ENCODE data around the gene WNT10A. TPM values are rescaled to one million over a fixed set of nuclear protein-coding genes. Genes with fewer than 3 reads are reported as not detected.

The WNT10A gene
- total RNA-seq, 1 experiment from 2014 or later, result 1.5 TPM

DNA sequence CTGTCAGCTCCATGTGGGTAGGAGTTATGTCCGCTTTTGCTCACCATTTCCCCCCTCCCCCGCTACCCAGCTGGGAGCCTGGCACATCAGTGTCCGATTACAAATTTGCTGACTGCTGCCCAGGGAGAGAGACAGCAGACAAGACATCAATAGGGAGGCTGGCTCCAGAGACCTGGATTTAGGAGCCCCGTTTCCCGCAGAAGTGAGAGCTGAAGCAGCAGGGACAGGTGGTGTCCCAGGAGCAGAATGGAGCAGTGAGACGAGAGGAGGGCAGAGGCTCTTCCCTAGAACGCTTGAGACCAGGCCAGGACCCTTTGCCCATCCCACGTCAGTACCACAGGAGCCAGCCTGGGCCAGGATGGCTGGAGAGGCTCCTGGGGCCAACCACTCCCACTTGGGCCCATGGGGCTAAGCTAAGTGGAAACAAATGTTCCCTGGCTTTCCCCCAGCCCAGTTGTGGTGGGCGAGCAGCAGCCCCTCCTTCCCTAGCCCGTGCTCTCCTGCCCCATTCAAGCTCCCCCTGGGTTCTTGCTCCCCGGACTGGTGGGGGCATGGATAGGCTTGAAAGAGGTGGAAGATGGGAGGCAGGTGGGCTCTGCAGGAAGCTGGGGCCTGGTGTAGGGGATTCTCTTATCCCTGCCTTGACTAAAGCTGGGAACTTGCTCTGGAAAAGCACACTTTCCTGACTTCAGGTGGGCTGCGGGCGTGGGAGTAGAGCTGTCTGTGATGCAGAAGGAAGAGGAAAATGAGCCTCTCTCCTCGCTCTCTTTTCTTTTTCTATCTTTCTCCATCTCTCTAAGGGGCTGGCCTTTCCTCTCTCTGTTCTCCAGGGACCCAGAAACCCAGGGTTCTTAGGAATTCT, 25.1 kb upstream of the WNT10A start:
- POLR2A ChIA-PET, result no interaction called here
- RAD21 ChIA-PET (ENCODE audit: low non-redundant PET in 1 of 2, low total read pairs in 2 of 2, uncharacterized antibody in 2 of 2, unreplicated experiment in 2 of 2), result no interaction called here
- H3K27me3 ChIP-seq (ENCODE audit: insufficient read depth, low read length), result peaks cover 13% of the 10 kb centered on the region; the same call in 1 of the 2 replicates

More for the DNA sequence above, 25.1 kb upstream of the WNT10A start:
- no peak for DNase-seq (ENCODE audit: low read depth, low spot score)
- H3K27ac ChIP-seq (ENCODE audit: low read depth, low read length), result no peak overlapping the region
- no TSS peak for BruUV-seq (replicated peaks)
- H3K79me2 ChIP-seq (ENCODE audit: insufficient read depth, low read length), result no peaks in the 10 kb centered on the region
- H3K9ac ChIP-seq (ENCODE audit: low read length), result no peak overlapping the region
- no peaks in the 10 kb centered on the region for H3K36me3 ChIP-seq (ENCODE audit: control insufficient read depth in 1 of 2, insufficient read depth in 2 of 2, low read length in 2 of 2)
- TF ChIP-seq, protein P1, sequence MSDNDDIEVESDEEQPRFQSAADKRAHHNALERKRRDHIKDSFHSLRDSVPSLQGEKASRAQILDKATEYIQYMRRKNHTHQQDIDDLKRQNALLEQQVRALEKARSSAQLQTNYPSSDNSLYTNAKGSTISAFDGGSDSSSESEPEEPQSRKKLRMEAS (IDR thresholded peaks at IDR 0.05), result no peak
- TF ChIP-seq ELF1 (IDR thresholded peaks at IDR 0.05; ENCODE audit: borderline replicate concordance, low read depth), result no peak
- TF ChIP-seq CEBPB (IDR thresholded peaks at IDR 0.05; ENCODE audit: low read depth), result no peak
- no peak for TF ChIP-seq EZH2 (IDR thresholded peaks at IDR 0.05)
- TF ChIP-seq, protein P2, sequence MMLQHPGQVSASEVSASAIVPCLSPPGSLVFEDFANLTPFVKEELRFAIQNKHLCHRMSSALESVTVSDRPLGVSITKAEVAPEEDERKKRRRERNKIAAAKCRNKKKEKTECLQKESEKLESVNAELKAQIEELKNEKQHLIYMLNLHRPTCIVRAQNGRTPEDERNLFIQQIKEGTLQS (IDR thresholded peaks at IDR 0.05), result no peak
- no peak for TF ChIP-seq TCF7L2 (IDR thresholded peaks at IDR 0.05; ENCODE audit: borderline replicate concordance, extremely low read depth, insufficient read depth, insufficient read length)
- TF ChIP-seq, protein P3, sequence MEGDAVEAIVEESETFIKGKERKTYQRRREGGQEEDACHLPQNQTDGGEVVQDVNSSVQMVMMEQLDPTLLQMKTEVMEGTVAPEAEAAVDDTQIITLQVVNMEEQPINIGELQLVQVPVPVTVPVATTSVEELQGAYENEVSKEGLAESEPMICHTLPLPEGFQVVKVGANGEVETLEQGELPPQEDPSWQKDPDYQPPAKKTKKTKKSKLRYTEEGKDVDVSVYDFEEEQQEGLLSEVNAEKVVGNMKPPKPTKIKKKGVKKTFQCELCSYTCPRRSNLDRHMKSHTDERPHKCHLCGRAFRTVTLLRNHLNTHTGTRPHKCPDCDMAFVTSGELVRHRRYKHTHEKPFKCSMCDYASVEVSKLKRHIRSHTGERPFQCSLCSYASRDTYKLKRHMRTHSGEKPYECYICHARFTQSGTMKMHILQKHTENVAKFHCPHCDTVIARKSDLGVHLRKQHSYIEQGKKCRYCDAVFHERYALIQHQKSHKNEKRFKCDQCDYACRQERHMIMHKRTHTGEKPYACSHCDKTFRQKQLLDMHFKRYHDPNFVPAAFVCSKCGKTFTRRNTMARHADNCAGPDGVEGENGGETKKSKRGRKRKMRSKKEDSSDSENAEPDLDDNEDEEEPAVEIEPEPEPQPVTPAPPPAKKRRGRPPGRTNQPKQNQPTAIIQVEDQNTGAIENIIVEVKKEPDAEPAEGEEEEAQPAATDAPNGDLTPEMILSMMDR (IDR thresholded peaks at IDR 0.05 in 2 of 3, conservative IDR thresholded peaks at IDR 0.05 in 1 of 3; ENCODE audit: borderline replicate concordance in 1 of 3, insufficient read depth in 1 of 3, low read depth in 2 of 3, low read length in 2 of 3), result no peak
- no peak for TF ChIP-seq JUND (IDR thresholded peaks at IDR 0.05)
- TF ChIP-seq POLR2AphosphoS5 (IDR thresholded peaks at IDR 0.05; ENCODE audit: low read depth, low read length), result no peak
- no peak for TF ChIP-seq EZH2phosphoT487 (IDR thresholded peaks at IDR 0.05; ENCODE audit: borderline replicate concordance)
- no peak for TF ChIP-seq EGR1 (IDR thresholded peaks at IDR 0.05; ENCODE audit: low read depth)
- no peak for TF ChIP-seq POLR2A (IDR thresholded peaks at IDR 0.05; ENCODE audit: borderline replicate concordance, extremely low read depth, insufficient read depth, insufficient read length)
- no peak for TF ChIP-seq CBX3 (IDR thresholded peaks at IDR 0.05; ENCODE audit: low read depth)
- TF ChIP-seq RAD21 (IDR thresholded peaks at IDR 0.05; ENCODE audit: low read depth), result no peak
- TF ChIP-seq, protein P4, sequence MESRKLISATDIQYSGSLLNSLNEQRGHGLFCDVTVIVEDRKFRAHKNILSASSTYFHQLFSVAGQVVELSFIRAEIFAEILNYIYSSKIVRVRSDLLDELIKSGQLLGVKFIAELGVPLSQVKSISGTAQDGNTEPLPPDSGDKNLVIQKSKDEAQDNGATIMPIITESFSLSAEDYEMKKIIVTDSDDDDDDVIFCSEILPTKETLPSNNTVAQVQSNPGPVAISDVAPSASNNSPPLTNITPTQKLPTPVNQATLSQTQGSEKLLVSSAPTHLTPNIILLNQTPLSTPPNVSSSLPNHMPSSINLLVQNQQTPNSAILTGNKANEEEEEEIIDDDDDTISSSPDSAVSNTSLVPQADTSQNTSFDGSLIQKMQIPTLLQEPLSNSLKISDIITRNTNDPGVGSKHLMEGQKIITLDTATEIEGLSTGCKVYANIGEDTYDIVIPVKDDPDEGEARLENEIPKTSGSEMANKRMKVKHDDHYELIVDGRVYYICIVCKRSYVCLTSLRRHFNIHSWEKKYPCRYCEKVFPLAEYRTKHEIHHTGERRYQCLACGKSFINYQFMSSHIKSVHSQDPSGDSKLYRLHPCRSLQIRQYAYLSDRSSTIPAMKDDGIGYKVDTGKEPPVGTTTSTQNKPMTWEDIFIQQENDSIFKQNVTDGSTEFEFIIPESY (IDR thresholded peaks at IDR 0.05; ENCODE audit: extremely low read depth, insufficient replicate concordance, low read length), result no peak
- TF ChIP-seq ZFX (IDR thresholded peaks at IDR 0.05), result no peak
- TF ChIP-seq, protein P5, sequence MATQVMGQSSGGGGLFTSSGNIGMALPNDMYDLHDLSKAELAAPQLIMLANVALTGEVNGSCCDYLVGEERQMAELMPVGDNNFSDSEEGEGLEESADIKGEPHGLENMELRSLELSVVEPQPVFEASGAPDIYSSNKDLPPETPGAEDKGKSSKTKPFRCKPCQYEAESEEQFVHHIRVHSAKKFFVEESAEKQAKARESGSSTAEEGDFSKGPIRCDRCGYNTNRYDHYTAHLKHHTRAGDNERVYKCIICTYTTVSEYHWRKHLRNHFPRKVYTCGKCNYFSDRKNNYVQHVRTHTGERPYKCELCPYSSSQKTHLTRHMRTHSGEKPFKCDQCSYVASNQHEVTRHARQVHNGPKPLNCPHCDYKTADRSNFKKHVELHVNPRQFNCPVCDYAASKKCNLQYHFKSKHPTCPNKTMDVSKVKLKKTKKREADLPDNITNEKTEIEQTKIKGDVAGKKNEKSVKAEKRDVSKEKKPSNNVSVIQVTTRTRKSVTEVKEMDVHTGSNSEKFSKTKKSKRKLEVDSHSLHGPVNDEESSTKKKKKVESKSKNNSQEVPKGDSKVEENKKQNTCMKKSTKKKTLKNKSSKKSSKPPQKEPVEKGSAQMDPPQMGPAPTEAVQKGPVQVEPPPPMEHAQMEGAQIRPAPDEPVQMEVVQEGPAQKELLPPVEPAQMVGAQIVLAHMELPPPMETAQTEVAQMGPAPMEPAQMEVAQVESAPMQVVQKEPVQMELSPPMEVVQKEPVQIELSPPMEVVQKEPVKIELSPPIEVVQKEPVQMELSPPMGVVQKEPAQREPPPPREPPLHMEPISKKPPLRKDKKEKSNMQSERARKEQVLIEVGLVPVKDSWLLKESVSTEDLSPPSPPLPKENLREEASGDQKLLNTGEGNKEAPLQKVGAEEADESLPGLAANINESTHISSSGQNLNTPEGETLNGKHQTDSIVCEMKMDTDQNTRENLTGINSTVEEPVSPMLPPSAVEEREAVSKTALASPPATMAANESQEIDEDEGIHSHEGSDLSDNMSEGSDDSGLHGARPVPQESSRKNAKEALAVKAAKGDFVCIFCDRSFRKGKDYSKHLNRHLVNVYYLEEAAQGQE (IDR thresholded peaks at IDR 0.05; ENCODE audit: low read depth), result no peak
- no peaks in the 10 kb centered on the region for H3K9me2 ChIP-seq (ENCODE audit: insufficient read depth)
- intact Hi-C loops (cut with micrococcal nuclease), result no loop called here
- H2AFZ ChIP-seq (ENCODE audit: low read depth, low read length, poor library complexity, severe bottlenecking), result no peak overlapping the region
- H3K4me1 ChIP-seq (ENCODE audit: control insufficient read depth in 1 of 2, insufficient read depth in 2 of 2, low read length in 2 of 2), result peaks cover 23 to 50% of the 10 kb centered on the region in 2 experiments
- H3K4me2 ChIP-seq (ENCODE audit: low read length), result no peak overlapping the region
- no peaks in the 10 kb centered on the region for H4K20me1 ChIP-seq (ENCODE audit: insufficient read depth)
- no peak overlapping the region for H3K4me3 ChIP-seq (replicated peaks in 1 of 2; ENCODE audit: low read depth in 1 of 2, low read length in 2 of 2)
- no peak for ATAC-seq
- no peaks in the 10 kb centered on the region for H3K9me3 ChIP-seq (ENCODE audit: control insufficient read depth in 1 of 2, insufficient read depth in 1 of 2, low read depth in 1 of 2, low read length in 2 of 2)
- CTCF ChIA-PET, result interaction anchor here (0.5 to 4.3 kb wide), 3 partner anchors 43 to 299 kb away, joined by 3 to 35 read pairs (median 3); no protein-coding TSS in a partner anchor
